GM12878 (cell line): ENCODE data around the gene PTPRD. TPM values are rescaled to one million over a fixed set of nuclear protein-coding genes. Genes with fewer than 3 reads are reported as not detected.

ENCODE experiments used
- ATF2 ChIP-seq: IDR thresholded peaks from 2 replicates; pipeline ENCODE4 v1.6.1; 2012; ENCODE audit warnings: low read length, inconsistent platforms
- BCL11A ChIP-seq: IDR thresholded peaks from 2 replicates; pipeline ENCODE4 v1.6.1; 2011; ENCODE audit warnings: low read depth, low read length
- CHD2 ChIP-seq: IDR thresholded peaks from 2 replicates; pipeline ENCODE4 v1.6.1; 2011; ENCODE audit warnings: low read depth, low read length, improper control_type of control experiment, borderline replicate concordance
- IKZF2 ChIP-seq, 2 experiments: fragments of 450-650 bp; IDR thresholded peaks; 2 replicates each; pipeline ENCODE4 v1.6.1; 2017; ENCODE audit warnings: mild to moderate bottlenecking in 2 of 2, moderate library complexity in 2 of 2
- LARP7 ChIP-seq: fragments of 450-650 bp; IDR thresholded peaks from 2 replicates; pipeline ENCODE4 v1.6.1; 2017; ENCODE audit warnings: mild to moderate bottlenecking
- MEF2B ChIP-seq: fragments of 450-650 bp; IDR thresholded peaks from 2 replicates; pipeline ENCODE4 v1.6.1; 2018; ENCODE audit warnings: mild to moderate bottlenecking, moderate library complexity; ENCODE audit not compliant: partially characterized antibody, poor library complexity, severe bottlenecking
- MTA3 ChIP-seq: IDR thresholded peaks from 2 replicates; pipeline ENCODE4 v1.6.1; 2012; ENCODE audit warnings: low read length, inconsistent platforms, borderline replicate concordance
- NR2F1 ChIP-seq: fragments of 450-650 bp; conservative IDR thresholded peaks from 2 replicates; pipeline ENCODE4 v1.6.1; 2017; ENCODE audit warnings: mild to moderate bottlenecking
- SMAD5 ChIP-seq: IDR thresholded peaks from 2 replicates; pipeline ENCODE4 v1.6.1; 2016; ENCODE audit warnings: antibody characterized with exemption, low read depth
- STAT1 ChIP-seq: fragments of 450-650 bp; conservative IDR thresholded peaks from 2 replicates; pipeline ENCODE4 v1.6.1; 2014; ENCODE audit warnings: antibody characterized with exemption, mild to moderate bottlenecking
- YBX1 ChIP-seq: fragments of 450-650 bp; IDR thresholded peaks from 2 replicates; pipeline ENCODE4 v1.6.1; 2016; ENCODE audit warnings: antibody characterized with exemption
- ZNF687 ChIP-seq: fragments of 450-650 bp; IDR thresholded peaks from 2 replicates; pipeline ENCODE4 v1.6.1; 2017; ENCODE audit warnings: mild to moderate bottlenecking, moderate library complexity
- polyA plus RNA-seq, 11 experiments: library from polyadenylated mRNA; depleted of rRNA in 4 of 11; unstranded in 6 of 11; stranded (reverse) in 5 of 11; fragments of >200 nt; fragmentation: Nextera tagmentation in 4 of 11; fragmentation: Illumina TruSeq in 1 of 11; extraction: Ambion mirVana in 4 of 11; extraction: Trizol in 1 of 11; gene quantifications; 1 replicate in 1 of 11; 2 replicates in 10 of 11; pipeline versions ENCODE4 v1.2.1 to v1.2.3, GENCODE V29; 2011 to 2016; ENCODE audit warnings: inconsistent platforms in 2 of 11, missing spikeins in 2 of 11, low read depth in 1 of 11
- total RNA-seq, 4 experiments: library from RNA; depleted of rRNA in 3 of 4; stranded (reverse); fragments of >200 nt in 3 of 4; fragmentation: Illumina TruSeq in 1 of 4; extraction: Trizol in 1 of 4; gene quantifications; 2 replicates each; pipeline versions ENCODE4 v1.2.1 to v1.2.3, GENCODE V29; 2013 to 2021

PTPRD gene
- total and polyA plus RNA-seq, 10 of the 15 experiments (the other 5 are each of a cell fraction or from before 2014, with no cell fraction given): under 0.01 to 0.05 (median 0.01) TPM; not detected in 7

DNA sequence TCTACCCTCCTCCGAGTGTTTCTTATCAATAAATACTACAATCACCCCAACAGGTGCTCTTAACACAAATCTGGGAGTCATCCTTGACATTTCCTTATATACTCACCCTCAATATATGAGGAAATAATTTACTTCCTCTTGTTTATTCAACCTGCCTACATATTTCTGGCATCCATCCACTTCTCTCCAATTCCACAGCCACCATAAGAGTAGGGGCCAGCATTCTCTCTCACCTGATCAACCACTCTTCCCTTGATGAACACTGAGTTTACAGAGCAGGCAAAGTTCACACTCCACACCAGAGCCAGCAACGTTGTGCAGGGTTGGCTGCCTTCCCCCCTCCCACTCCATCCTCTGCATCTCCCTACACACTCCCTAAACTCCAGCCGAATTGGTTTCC lies 1908.9 kb downstream of the PTPRD start (continued):
- no peak for TF ChIP-seq ZNF687
- TF ChIP-seq YBX1: no peak
- no peak for TF ChIP-seq LARP7
- TF ChIP-seq STAT1: no peak
- no peak for TF ChIP-seq CHD2
- TF ChIP-seq BCL11A: no peak
- TF ChIP-seq SMAD5: no peak
- TF ChIP-seq MTA3: no peak
- no peak for TF ChIP-seq NR2F1
- no peak for TF ChIP-seq ATF2
- TF ChIP-seq IKZF2 (IDR thresholded peaks at IDR 0.05): no peak
- no peak for TF ChIP-seq MEF2B
